HCT116 (cell line): ENCODE measurements around the gene PSMD5. TPM values are rescaled to one million over a fixed set of nuclear protein-coding genes. Genes with fewer than 3 reads are reported as not detected.

Experiments used
- ATAC-seq: fragments of 200-7000 bp; cut with Tn5 transposase; 2 replicates; pipeline ENCODE4 v1.9.1; 2020; ENCODE audit warnings: mild to moderate bottlenecking, moderate library complexity
- BruUV-seq: library from RNA; stranded (reverse); fragments of 400-500 nt; replicated peaks from 2 replicates; lab custom pipeline; 2021; lab: Mats Ljungman, UMichigan
- CTCF ChIA-PET: fragments of 300-600 bp; sonication (Branson Sonifier 250); formaldehyde crosslinking; loops from one replicate; lab custom pipeline; 2021; ENCODE audit warnings: antibody characterized with exemption; lab: Charles Lee
- POLR2A ChIA-PET: fragments of 300-600, 350-600 bp; sonication (Branson Sonifier 250); formaldehyde crosslinking; loops from one replicate; lab custom pipeline; 2021; ENCODE audit warnings: antibody characterized with exemption; lab: Charles Lee
- RAD21 ChIA-PET, 2 experiments: fragments of 300-600 bp; sonication (Branson Sonifier 250); formaldehyde crosslinking; loops; one replicate each; lab custom pipeline; 2023; ENCODE audit warnings: low total read pairs in 2 of 2; ENCODE audit not compliant: uncharacterized antibody in 2 of 2, unreplicated experiment in 2 of 2, low non-redundant PET in 1 of 2; lab: Charles Lee
- DNase-seq: peaks from one replicate; pipeline ENCODE4 v3.0.0-alpha.2; 2010; ENCODE audit warnings: low read depth, low spot score
- H2AFZ ChIP-seq: fragments of 200-600 bp; shearing (Covaris generic), sonication (generic); 2 replicates; pipeline ENCODE4 v1.6.1; 2017; ENCODE audit warnings: low read depth, mixed run types, mixed read lengths, antibody characterized with exemption, low read length; ENCODE audit not compliant: poor library complexity, severe bottlenecking
- H3K27ac ChIP-seq: 2 replicates; pipeline ENCODE4 v1.5.1; 2012; ENCODE audit warnings: low read depth, low read length
- H3K27me3 ChIP-seq: fragments of 200-600 bp; sonication (generic); 2 replicates; pipeline ENCODE4 v1.6.1; 2016; ENCODE audit warnings: mixed run types, low read length, mixed read lengths; ENCODE audit not compliant: insufficient read depth
- H3K36me3 ChIP-seq, 2 experiments: fragments of 200-500 bp in 1 of 2; fragments of 200-600 bp in 1 of 2; sonication (Bioruptor generic) in 1 of 2; sonication (generic) in 1 of 2; 2 replicates each; pipeline versions ENCODE4 v1.5.1 to v1.6.1; 2014 to 2016; ENCODE audit warnings: low read length in 2 of 2, inconsistent platforms in 1 of 2, mixed read lengths in 1 of 2, mixed run types in 1 of 2; ENCODE audit not compliant: insufficient read depth in 2 of 2, control insufficient read depth in 1 of 2
- H3K4me1 ChIP-seq, 2 experiments: fragments of 200-600 bp in 1 of 2; sonication (generic) in 1 of 2; 2 replicates each; pipeline versions ENCODE4 v1.5.1 to v1.6.1; 2012 to 2017; ENCODE audit warnings: low read length in 2 of 2, inconsistent platforms in 1 of 2, mild to moderate bottlenecking in 1 of 2, mixed read lengths in 1 of 2, mixed run types in 1 of 2, moderate library complexity in 1 of 2; ENCODE audit not compliant: insufficient read depth in 2 of 2, control insufficient read depth in 1 of 2
- H3K4me2 ChIP-seq: fragments of 200-600 bp; sonication (generic); 2 replicates; pipeline ENCODE4 v1.6.1; 2017; ENCODE audit warnings: mixed run types, low read length, mixed read lengths
- H3K4me3 ChIP-seq, 2 experiments: fragments of 200-600 bp in 1 of 2; sonication (generic) in 1 of 2; replicated peaks in 1 of 2; 2 replicates each; pipeline ENCODE4 v1.5.1; 2011 to 2016; ENCODE audit warnings: low read length in 2 of 2, control low read depth in 1 of 2, low read depth in 1 of 2, mild to moderate bottlenecking in 1 of 2, mixed read lengths in 1 of 2, mixed run types in 1 of 2
- H3K79me2 ChIP-seq: fragments of 200-600 bp; sonication (generic); 2 replicates; pipeline ENCODE4 v1.6.1; 2017; ENCODE audit warnings: mild to moderate bottlenecking, mixed run types, low read length, moderate library complexity, mixed read lengths; ENCODE audit not compliant: insufficient read depth
- H3K9ac ChIP-seq: fragments of 200-600 bp; sonication (generic); 2 replicates; pipeline ENCODE4 v1.6.1; 2016; ENCODE audit warnings: low read length, mixed read lengths
- H3K9me2 ChIP-seq: fragments of 200-600 bp; sonication (generic), shearing (Covaris generic); 2 replicates; pipeline ENCODE4 v1.6.1; 2017; ENCODE audit warnings: mixed run types, mild to moderate bottlenecking, moderate library complexity; ENCODE audit not compliant: insufficient read depth
- H3K9me3 ChIP-seq, 2 experiments: fragments of 200-500 bp in 1 of 2; fragments of 200-600 bp in 1 of 2; sonication (Bioruptor generic) in 1 of 2; sonication (generic) in 1 of 2; 2 replicates each; pipeline ENCODE4 v1.6.1; 2014 to 2017; ENCODE audit warnings: low read length in 2 of 2, mixed read lengths in 2 of 2, inconsistent platforms in 1 of 2, low read depth in 1 of 2, mild to moderate bottlenecking in 1 of 2, mixed run types in 1 of 2, moderate library complexity in 1 of 2; ENCODE audit not compliant: control insufficient read depth in 1 of 2, insufficient read depth in 1 of 2
- H4K20me1 ChIP-seq: fragments of 200-600 bp; sonication (generic), shearing (Covaris generic); 2 replicates; pipeline ENCODE4 v1.6.1; 2017; ENCODE audit warnings: mixed run types, mild to moderate bottlenecking, moderate library complexity; ENCODE audit not compliant: insufficient read depth
- CBX3 ChIP-seq: IDR thresholded peaks from 2 replicates; pipeline ENCODE4 v1.6.1; 2012; ENCODE audit warnings: low read depth
- CEBPB ChIP-seq: IDR thresholded peaks from 2 replicates; pipeline ENCODE4 v1.6.1; 2012; ENCODE audit warnings: low read depth
- EZH2 ChIP-seq: fragments of 200-600 bp; sonication (generic); IDR thresholded peaks from 2 replicates; pipeline ENCODE4 v1.6.1; 2017; ENCODE audit warnings: antibody characterized with exemption, mixed run types
- FOSL1 ChIP-seq: IDR thresholded peaks from 2 replicates; pipeline ENCODE4 v1.6.1; 2012; ENCODE audit warnings: low read depth
- JUND ChIP-seq: IDR thresholded peaks from 2 replicates; pipeline ENCODE4 v1.6.1; 2012
- POLR2A ChIP-seq: IDR thresholded peaks from 2 replicates; pipeline ENCODE4 v1.7.0; 2011; ENCODE audit warnings: borderline replicate concordance; ENCODE audit not compliant: insufficient read depth, insufficient read length; ENCODE audit errors: extremely low read depth
- POLR2AphosphoS5 ChIP-seq: IDR thresholded peaks from 2 replicates; pipeline ENCODE4 v1.6.1; 2011; ENCODE audit warnings: mild to moderate bottlenecking, low read depth, low read length, moderate library complexity
- ZFX ChIP-seq: fragments of 450-650 bp; IDR thresholded peaks from 2 replicates; pipeline ENCODE4 v1.6.1; 2017
- intact Hi-C: fragments of 100-400 bp; cut with micrococcal nuclease; formaldehyde crosslinking; loops from 2 replicates; pipeline ENCODE4 v1.10.0; 2022
- total RNA-seq: library from RNA; stranded (reverse); gene quantifications from one replicate; pipeline ENCODE4 v1.2.1, GENCODE V29; 2021; ENCODE audit not compliant: unreplicated experiment
- TF ChIP-seq, protein P1 (sequence below): IDR thresholded peaks from 2 replicates; pipeline ENCODE4 v1.6.1; 2012
- TF ChIP-seq, protein P2 (sequence below): IDR thresholded peaks from 2 replicates; pipeline ENCODE4 v1.6.1; 2011; ENCODE audit warnings: mild to moderate bottlenecking, low read length, moderate library complexity; ENCODE audit not compliant: insufficient replicate concordance; ENCODE audit errors: extremely low read depth
- TF ChIP-seq, protein P3 (sequence below): IDR thresholded peaks from 2 replicates; pipeline ENCODE4 v1.6.1; 2012; ENCODE audit warnings: low read depth
- TF ChIP-seq, protein P4 (sequence below), 3 experiments: fragments of 200-600 bp in 1 of 3; sonication (generic) in 1 of 3; IDR thresholded peaks in 2 of 3; conservative IDR thresholded peaks in 1 of 3; 2 replicates each; pipeline ENCODE4 v1.5.1; 2012 to 2017; ENCODE audit warnings: low read depth in 2 of 3, low read length in 2 of 3, antibody characterized with exemption in 1 of 3, borderline replicate concordance in 1 of 3, control low read depth in 1 of 3, mild to moderate bottlenecking in 1 of 3, mixed read lengths in 1 of 3, mixed run types in 1 of 3, moderate library complexity in 1 of 3; ENCODE audit not compliant: insufficient read depth in 1 of 3

The PSMD5 gene
- total RNA-seq, 1 experiment from 2014 or later = 64.3 TPM

DNA sequence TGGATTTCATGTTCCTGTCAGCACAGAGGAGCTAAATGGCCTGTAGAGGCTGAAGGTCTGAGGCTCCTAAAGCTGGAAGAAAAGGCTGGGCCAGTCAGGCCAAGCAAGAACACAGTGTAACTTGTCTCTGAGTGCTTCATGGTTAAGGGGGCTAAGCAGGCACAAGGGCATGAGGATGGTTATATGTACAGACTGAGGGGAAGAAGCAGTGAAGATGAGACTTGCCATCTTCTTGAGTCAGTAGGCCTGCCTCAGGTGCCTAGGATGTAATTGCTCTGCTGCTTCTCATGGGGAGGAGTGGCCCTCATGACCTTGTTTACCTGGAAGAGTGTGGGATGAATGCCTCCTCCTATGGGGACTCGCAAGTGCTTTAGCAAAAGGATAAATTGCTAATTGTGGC is 8.7 kb upstream of the PSMD5 start:
- ChIA-PET CTCF (no interaction called here), POLR2A (no interaction called here), RAD21 (no interaction called here)
- Histone ChIP-seq H3K79me2 (no peaks in the 10 kb centered on the region), H4K20me1 (no peaks in the 10 kb centered on the region), H3K9ac (no peak overlapping the region), H3K4me1 (no peaks in the 10 kb centered on the region), H3K9me3 (no peaks in the 10 kb centered on the region), H2AFZ (no peak overlapping the region), H3K9me2 (no peaks in the 10 kb centered on the region), H3K36me3 (no peaks in the 10 kb centered on the region), H3K27me3 (no peaks in the 10 kb centered on the region), H3K27ac (no peak overlapping the region), H3K4me3 (no peak overlapping the region), H3K4me2 (no peak overlapping the region)
- ATAC-seq = no peak
- intact Hi-C loops = no loop called here
- no peak for TF ChIP-seq CEBPB
- TF ChIP-seq, protein P1, sequence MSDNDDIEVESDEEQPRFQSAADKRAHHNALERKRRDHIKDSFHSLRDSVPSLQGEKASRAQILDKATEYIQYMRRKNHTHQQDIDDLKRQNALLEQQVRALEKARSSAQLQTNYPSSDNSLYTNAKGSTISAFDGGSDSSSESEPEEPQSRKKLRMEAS = no peak
- no peak for TF ChIP-seq EZH2
- TF ChIP-seq, protein P2, sequence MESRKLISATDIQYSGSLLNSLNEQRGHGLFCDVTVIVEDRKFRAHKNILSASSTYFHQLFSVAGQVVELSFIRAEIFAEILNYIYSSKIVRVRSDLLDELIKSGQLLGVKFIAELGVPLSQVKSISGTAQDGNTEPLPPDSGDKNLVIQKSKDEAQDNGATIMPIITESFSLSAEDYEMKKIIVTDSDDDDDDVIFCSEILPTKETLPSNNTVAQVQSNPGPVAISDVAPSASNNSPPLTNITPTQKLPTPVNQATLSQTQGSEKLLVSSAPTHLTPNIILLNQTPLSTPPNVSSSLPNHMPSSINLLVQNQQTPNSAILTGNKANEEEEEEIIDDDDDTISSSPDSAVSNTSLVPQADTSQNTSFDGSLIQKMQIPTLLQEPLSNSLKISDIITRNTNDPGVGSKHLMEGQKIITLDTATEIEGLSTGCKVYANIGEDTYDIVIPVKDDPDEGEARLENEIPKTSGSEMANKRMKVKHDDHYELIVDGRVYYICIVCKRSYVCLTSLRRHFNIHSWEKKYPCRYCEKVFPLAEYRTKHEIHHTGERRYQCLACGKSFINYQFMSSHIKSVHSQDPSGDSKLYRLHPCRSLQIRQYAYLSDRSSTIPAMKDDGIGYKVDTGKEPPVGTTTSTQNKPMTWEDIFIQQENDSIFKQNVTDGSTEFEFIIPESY = no peak
- TF ChIP-seq JUND = no peak
- no peak for TF ChIP-seq POLR2AphosphoS5
- TF ChIP-seq POLR2A = no peak
- no peak for TF ChIP-seq FOSL1
- no peak for TF ChIP-seq CBX3
- no peak for TF ChIP-seq ZFX
- TF ChIP-seq, protein P3, sequence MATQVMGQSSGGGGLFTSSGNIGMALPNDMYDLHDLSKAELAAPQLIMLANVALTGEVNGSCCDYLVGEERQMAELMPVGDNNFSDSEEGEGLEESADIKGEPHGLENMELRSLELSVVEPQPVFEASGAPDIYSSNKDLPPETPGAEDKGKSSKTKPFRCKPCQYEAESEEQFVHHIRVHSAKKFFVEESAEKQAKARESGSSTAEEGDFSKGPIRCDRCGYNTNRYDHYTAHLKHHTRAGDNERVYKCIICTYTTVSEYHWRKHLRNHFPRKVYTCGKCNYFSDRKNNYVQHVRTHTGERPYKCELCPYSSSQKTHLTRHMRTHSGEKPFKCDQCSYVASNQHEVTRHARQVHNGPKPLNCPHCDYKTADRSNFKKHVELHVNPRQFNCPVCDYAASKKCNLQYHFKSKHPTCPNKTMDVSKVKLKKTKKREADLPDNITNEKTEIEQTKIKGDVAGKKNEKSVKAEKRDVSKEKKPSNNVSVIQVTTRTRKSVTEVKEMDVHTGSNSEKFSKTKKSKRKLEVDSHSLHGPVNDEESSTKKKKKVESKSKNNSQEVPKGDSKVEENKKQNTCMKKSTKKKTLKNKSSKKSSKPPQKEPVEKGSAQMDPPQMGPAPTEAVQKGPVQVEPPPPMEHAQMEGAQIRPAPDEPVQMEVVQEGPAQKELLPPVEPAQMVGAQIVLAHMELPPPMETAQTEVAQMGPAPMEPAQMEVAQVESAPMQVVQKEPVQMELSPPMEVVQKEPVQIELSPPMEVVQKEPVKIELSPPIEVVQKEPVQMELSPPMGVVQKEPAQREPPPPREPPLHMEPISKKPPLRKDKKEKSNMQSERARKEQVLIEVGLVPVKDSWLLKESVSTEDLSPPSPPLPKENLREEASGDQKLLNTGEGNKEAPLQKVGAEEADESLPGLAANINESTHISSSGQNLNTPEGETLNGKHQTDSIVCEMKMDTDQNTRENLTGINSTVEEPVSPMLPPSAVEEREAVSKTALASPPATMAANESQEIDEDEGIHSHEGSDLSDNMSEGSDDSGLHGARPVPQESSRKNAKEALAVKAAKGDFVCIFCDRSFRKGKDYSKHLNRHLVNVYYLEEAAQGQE = no peak
- TF ChIP-seq, protein P4, sequence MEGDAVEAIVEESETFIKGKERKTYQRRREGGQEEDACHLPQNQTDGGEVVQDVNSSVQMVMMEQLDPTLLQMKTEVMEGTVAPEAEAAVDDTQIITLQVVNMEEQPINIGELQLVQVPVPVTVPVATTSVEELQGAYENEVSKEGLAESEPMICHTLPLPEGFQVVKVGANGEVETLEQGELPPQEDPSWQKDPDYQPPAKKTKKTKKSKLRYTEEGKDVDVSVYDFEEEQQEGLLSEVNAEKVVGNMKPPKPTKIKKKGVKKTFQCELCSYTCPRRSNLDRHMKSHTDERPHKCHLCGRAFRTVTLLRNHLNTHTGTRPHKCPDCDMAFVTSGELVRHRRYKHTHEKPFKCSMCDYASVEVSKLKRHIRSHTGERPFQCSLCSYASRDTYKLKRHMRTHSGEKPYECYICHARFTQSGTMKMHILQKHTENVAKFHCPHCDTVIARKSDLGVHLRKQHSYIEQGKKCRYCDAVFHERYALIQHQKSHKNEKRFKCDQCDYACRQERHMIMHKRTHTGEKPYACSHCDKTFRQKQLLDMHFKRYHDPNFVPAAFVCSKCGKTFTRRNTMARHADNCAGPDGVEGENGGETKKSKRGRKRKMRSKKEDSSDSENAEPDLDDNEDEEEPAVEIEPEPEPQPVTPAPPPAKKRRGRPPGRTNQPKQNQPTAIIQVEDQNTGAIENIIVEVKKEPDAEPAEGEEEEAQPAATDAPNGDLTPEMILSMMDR (IDR thresholded peaks at IDR 0.05 in 2 of 3, conservative IDR thresholded peaks at IDR 0.05 in 1 of 3; ENCODE audit: borderline replicate concordance in 1 of 3, insufficient read depth in 1 of 3, low read depth in 2 of 3, low read length in 2 of 3) = no peak
- BruUV-seq = no TSS peak
- DNase-seq = no peak
